Activated B cell treated with CpG ODN at 0.5 μM for 24 hours (primary cell): ENCODE data around the gene PDE6H. TPM values are rescaled to one million over a fixed set of nuclear protein-coding genes. Genes with fewer than 3 reads are reported as not detected.

Experiments
- ATAC-seq: fragments of 200-7000 bp; cut with Tn5 transposase; one replicate; pipeline ENCODE4 v1.10.0; 2021; ENCODE audit warnings: low read depth, mild to moderate bottlenecking, moderate library complexity
- CTCF ChIA-PET: fragments of 350-600 bp; sonication (Branson Sonifier 250); formaldehyde crosslinking; loops from one replicate; lab custom pipeline; 2021; ENCODE audit warnings: antibody characterized with exemption; lab: Charles Lee
- POLR2A ChIA-PET: fragments of 350-600 bp; sonication (Branson Sonifier 250); formaldehyde crosslinking; loops from one replicate; lab custom pipeline; 2021; ENCODE audit warnings: antibody characterized with exemption; lab: Charles Lee
- DNase-seq: peaks from one replicate; pipeline ENCODE4 v3.0.0; 2022
- H3K27ac Mint-ChIP-seq: one replicate; pipeline ENCODE4 v1.8.0; 2020; ENCODE audit warnings: mixed read lengths
- H3K27me3 Mint-ChIP-seq: one replicate; pipeline ENCODE4 v1.8.0; 2021; ENCODE audit warnings: mixed read lengths
- H3K36me3 Mint-ChIP-seq: one replicate; pipeline ENCODE4 v1.8.0; 2021; ENCODE audit warnings: low read depth, mixed read lengths
- H3K4me1 Mint-ChIP-seq: one replicate; pipeline ENCODE4 v1.8.0; 2021; ENCODE audit warnings: mixed read lengths
- H3K4me3 Mint-ChIP-seq: one replicate; pipeline ENCODE4 v1.8.0; 2020; ENCODE audit warnings: mild to moderate bottlenecking, mixed read lengths
- H3K9me3 Mint-ChIP-seq: one replicate; pipeline ENCODE4 v1.8.0; 2020; ENCODE audit warnings: mixed read lengths
- intact Hi-C: fragments of 100-400 bp; cut with micrococcal nuclease; formaldehyde crosslinking; loops from one replicate; pipeline ENCODE4 v1.15.1; 2024
- total RNA-seq: library from RNA; stranded (reverse); gene quantifications from 2 replicates; pipeline ENCODE4 v1.2.3, GENCODE V29; 2022
- TF ChIP-seq, protein P1 (sequence below): fragments of 200-600 bp; IDR thresholded peaks from one replicate; pipeline ENCODE4 v1.8.0; 2022; ENCODE audit warnings: antibody characterized with exemption, mild to moderate bottlenecking

The PDE6H gene
- total RNA-seq, 1 donor from 2014 or later = not detected

DNA sequence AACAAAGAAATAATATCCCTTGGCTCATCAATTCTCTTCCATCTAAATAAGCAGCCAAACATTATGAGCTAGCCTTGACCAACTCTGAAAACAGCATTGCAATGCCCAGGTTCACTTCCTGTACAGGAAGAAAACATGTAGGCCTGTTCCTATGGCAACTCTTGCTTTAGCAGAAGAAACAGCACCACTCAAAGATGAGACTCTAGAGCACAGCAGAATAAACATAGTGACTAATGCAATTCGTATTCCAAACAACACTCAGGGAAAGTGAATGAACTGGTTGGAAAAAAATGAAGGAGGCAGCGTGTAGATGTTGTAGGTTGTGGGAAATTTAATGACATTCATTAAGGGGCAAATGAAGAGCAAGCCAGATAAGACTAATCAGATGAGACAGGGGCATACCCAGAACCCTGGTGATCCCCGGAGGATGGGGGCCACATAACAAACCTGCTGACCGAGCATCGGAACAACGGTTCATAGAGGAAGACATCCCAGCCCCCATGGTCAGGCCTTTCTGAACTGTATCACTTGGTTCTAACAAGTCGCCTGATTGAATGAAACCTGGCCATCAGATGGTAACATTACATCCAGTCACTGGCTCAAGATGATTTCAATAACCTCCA is 20.4 kb upstream of the PDE6H start:
- ATAC-seq = peak; percentile 43
- Mint-ChIP-seq H3K27me3 (no peaks in the 10 kb centered on the region), H3K9me3 (no peaks in the 10 kb centered on the region), H3K36me3 (peaks cover 64% of the 10 kb centered on the region), H3K4me3 (peak overlapping the region; percentile 77), H3K4me1 (peaks cover 98% of the 10 kb centered on the region), H3K27ac (peak overlapping the region; percentile 96)
- CTCF ChIA-PET = no interaction called here
- intact Hi-C loops = loop anchor here (1.0 to 10.0 kb wide), 5 partner anchors 9 to 758 kb away; partner anchors contain the start of genes ARHGDIB, C12orf60, ERP27 and WBP11
- POLR2A ChIA-PET = interaction anchor here (0.6 to 1.5 kb wide), 9 partner anchors 9 to 308 kb away, joined by 3 to 7 read pairs (median 4); partner anchors contain the start of genes ARHGDIB and WBP11
- DNase-seq = no peak
- TF ChIP-seq, protein P1, sequence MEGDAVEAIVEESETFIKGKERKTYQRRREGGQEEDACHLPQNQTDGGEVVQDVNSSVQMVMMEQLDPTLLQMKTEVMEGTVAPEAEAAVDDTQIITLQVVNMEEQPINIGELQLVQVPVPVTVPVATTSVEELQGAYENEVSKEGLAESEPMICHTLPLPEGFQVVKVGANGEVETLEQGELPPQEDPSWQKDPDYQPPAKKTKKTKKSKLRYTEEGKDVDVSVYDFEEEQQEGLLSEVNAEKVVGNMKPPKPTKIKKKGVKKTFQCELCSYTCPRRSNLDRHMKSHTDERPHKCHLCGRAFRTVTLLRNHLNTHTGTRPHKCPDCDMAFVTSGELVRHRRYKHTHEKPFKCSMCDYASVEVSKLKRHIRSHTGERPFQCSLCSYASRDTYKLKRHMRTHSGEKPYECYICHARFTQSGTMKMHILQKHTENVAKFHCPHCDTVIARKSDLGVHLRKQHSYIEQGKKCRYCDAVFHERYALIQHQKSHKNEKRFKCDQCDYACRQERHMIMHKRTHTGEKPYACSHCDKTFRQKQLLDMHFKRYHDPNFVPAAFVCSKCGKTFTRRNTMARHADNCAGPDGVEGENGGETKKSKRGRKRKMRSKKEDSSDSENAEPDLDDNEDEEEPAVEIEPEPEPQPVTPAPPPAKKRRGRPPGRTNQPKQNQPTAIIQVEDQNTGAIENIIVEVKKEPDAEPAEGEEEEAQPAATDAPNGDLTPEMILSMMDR = no peak

DNA sequence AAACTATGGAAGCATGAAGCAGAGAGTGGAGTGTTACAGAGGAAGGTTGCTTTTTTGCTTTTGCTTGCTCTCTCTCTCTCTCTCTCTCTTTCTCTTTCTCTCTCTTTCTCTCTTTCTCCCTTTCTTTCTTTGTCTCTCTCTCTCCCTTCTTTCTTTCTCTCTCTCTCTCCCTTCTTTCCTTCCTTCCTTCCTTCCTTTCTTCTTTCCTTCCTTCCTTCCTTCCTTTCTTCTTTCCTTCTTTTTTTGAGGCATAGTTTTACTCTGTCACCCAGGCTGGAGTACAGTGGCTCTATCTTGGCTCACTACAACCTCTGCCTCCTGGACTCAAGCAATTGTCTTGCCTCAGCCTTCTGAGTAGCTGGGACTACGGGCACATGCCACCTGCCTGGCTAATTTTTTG is 19.1 kb upstream of the PDE6H start:
- no peak for ATAC-seq

DNA sequence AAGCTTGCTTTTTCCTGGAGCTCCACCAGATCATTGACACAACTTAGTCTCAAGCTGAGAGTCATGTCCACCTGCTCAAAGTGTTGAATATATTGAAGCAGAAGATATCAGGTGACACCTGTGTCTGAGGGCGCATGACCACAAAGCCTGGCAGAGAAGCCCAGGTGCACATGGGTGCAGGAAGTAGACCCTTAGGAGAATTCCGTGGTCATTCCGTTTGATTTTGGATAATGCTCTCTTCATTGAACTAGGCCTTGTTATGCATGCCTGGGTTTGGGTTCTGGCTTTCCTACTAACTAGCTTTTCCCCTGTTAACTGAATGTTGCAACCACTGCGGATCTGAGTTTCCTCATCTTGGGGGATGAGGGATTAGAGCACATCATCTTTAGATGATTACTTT is 18.6 kb upstream of the PDE6H start:
- ATAC-seq = no peak
- H3K36me3 Mint-ChIP-seq = peaks cover 62% of the 10 kb centered on the region

More for the DNA sequence above, 19.1 kb upstream of the PDE6H start:
- TF ChIP-seq, protein P1 = no peak
- peak overlapping the region; percentile 96 for H3K27ac Mint-ChIP-seq
- intact Hi-C loops = loop anchor here (2.0 to 10.0 kb wide), 4 partner anchors 15 to 759 kb away; partner anchors contain the start of genes C12orf60, ERP27 and WBP11
- peaks cover 62% of the 10 kb centered on the region for H3K36me3 Mint-ChIP-seq
- peak overlapping the region; percentile 77 for H3K4me3 Mint-ChIP-seq
- DNase-seq = no peak
- POLR2A ChIA-PET = interaction anchor here (0.6 to 1.9 kb wide), 5 partner anchors 8 to 183 kb away, joined by 3 to 10 read pairs (median 5); a partner anchor contains a TSS
- peaks cover 98% of the 10 kb centered on the region for H3K4me1 Mint-ChIP-seq
- CTCF ChIA-PET = no interaction called here
- no peaks in the 10 kb centered on the region for H3K9me3 Mint-ChIP-seq
- no peaks in the 10 kb centered on the region for H3K27me3 Mint-ChIP-seq

GRCh38 chr12:14956024-14956891 is 16.6 kb upstream of the PDE6H start:
- Mint-ChIP-seq H3K4me1 (peaks cover 90% of the 10 kb centered on the region), H3K27ac (peak overlapping the region; percentile 98), H3K36me3 (peaks cover 60% of the 10 kb centered on the region), H3K9me3 (no peaks in the 10 kb centered on the region), H3K27me3 (no peaks in the 10 kb centered on the region), H3K4me3 (peak overlapping the region; percentile 58)
- no peak for DNase-seq
- TF ChIP-seq, protein P1 = no peak
- intact Hi-C loops = loop anchor here (1.0 to 10.0 kb wide), 6 partner anchors 8 to 1855 kb away; no protein-coding TSS in a partner anchor
- CTCF ChIA-PET = interaction anchor here (1.8 kb wide), 1 partner anchor 40 kb away, joined by 9 read pairs; no protein-coding TSS in a partner anchor
- POLR2A ChIA-PET = interaction anchor here (0.8 to 7.2 kb wide), 10 partner anchors 9 to 591 kb away, joined by 3 to 98 read pairs (median 4); partner anchors contain the start of genes ATF7IP, C12orf60, ERP27 and WBP11
- ATAC-seq = peak; percentile 38

More for the DNA sequence above, 18.6 kb upstream of the PDE6H start:
- intact Hi-C loops = loop anchor here (10.0 kb wide), 2 partner anchors 559 to 759 kb away; no protein-coding TSS in a partner anchor
- Mint-ChIP-seq H3K27me3 (no peaks in the 10 kb centered on the region), H3K9me3 (no peaks in the 10 kb centered on the region), H3K4me1 (peaks cover 98% of the 10 kb centered on the region), H3K4me3 (peak overlapping the region; percentile 19), H3K27ac (peak overlapping the region; percentile 96)
- DNase-seq = no peak
- CTCF ChIA-PET = no interaction called here
- POLR2A ChIA-PET = interaction anchor here (0.6 to 1.9 kb wide), 6 partner anchors 7 to 183 kb away, joined by 3 to 10 read pairs (median 4); a partner anchor contains a TSS
- TF ChIP-seq, protein P1 = no peak
